Activated B cell treated with CpG ODN at 0.5 μM for 24 hours (primary cell): ENCODE measurements around the gene CCNY. TPM values are rescaled to one million over a fixed set of nuclear protein-coding genes. Genes with fewer than 3 reads are reported as not detected.

ENCODE experiments used
- ATAC-seq: fragments of 200-7000 bp; cut with Tn5 transposase; one replicate; pipeline ENCODE4 v1.10.0; 2021; ENCODE audit warnings: low read depth, mild to moderate bottlenecking, moderate library complexity
- CTCF ChIA-PET: fragments of 350-600 bp; sonication (Branson Sonifier 250); formaldehyde crosslinking; loops from one replicate; lab custom pipeline; 2021; ENCODE audit warnings: antibody characterized with exemption; lab: Charles Lee
- POLR2A ChIA-PET: fragments of 350-600 bp; sonication (Branson Sonifier 250); formaldehyde crosslinking; loops from one replicate; lab custom pipeline; 2021; ENCODE audit warnings: antibody characterized with exemption; lab: Charles Lee
- DNase-seq: peaks from one replicate; pipeline ENCODE4 v3.0.0; 2022
- H3K27ac Mint-ChIP-seq: one replicate; pipeline ENCODE4 v1.8.0; 2020; ENCODE audit warnings: mixed read lengths
- H3K27me3 Mint-ChIP-seq: one replicate; pipeline ENCODE4 v1.8.0; 2021; ENCODE audit warnings: mixed read lengths
- H3K36me3 Mint-ChIP-seq: one replicate; pipeline ENCODE4 v1.8.0; 2021; ENCODE audit warnings: low read depth, mixed read lengths
- H3K4me1 Mint-ChIP-seq: one replicate; pipeline ENCODE4 v1.8.0; 2021; ENCODE audit warnings: mixed read lengths
- H3K4me3 Mint-ChIP-seq: one replicate; pipeline ENCODE4 v1.8.0; 2020; ENCODE audit warnings: mild to moderate bottlenecking, mixed read lengths
- H3K9me3 Mint-ChIP-seq: one replicate; pipeline ENCODE4 v1.8.0; 2020; ENCODE audit warnings: mixed read lengths
- CTCF ChIP-seq: fragments of 200-600 bp; IDR thresholded peaks from one replicate; pipeline ENCODE4 v1.8.0; 2022; ENCODE audit warnings: antibody characterized with exemption, mild to moderate bottlenecking
- intact Hi-C: fragments of 100-400 bp; cut with micrococcal nuclease; formaldehyde crosslinking; loops from one replicate; pipeline ENCODE4 v1.15.1; 2024
- total RNA-seq: library from RNA; stranded (reverse); gene quantifications from 2 replicates; pipeline ENCODE4 v1.2.3, GENCODE V29; 2022

The CCNY gene
- total RNA-seq = 68.5 and 69.2 TPM in 2 replicates

- no peak for TF ChIP-seq CTCF
- intact Hi-C loops = loop anchor here (1.0 to 10.0 kb wide), 10 partner anchors 36 to 306 kb away; partner anchors contain the start of genes CREM, CUL2 and FZD8
- Mint-ChIP-seq H3K9me3 (no peaks in the 10 kb centered on the region), H3K4me1 (peaks cover 63% of the 10 kb centered on the region), H3K36me3 (peaks cover 17% of the 10 kb centered on the region), H3K27me3 (no peaks in the 10 kb centered on the region), H3K4me3 (peak within 1 kb of the TSS; percentile 88), H3K27ac (peak within 1 kb of the TSS; percentile 74)
- peak; percentile 79 for DNase-seq
- peak; percentile 86 for ATAC-seq
- CTCF ChIA-PET = no interaction called here
- POLR2A ChIA-PET = interaction anchor here (1.4 kb wide), 2 partner anchors 43 to 208 kb away, joined by 3 to 4 read pairs; no protein-coding TSS in a partner anchor
Observed at GRCh38 chr10:35336084-35336831, at the start of gene CCNY. TSS of gene CCNY (plus strand) at chr10:35336509. CDS start at chr10:35337054, 545 bp downstream.

GRCh38 chr10:35289198-35289597 is 47.1 kb upstream of the CCNY start:
- peaks cover 4% of the 10 kb centered on the region for H3K27me3 Mint-ChIP-seq
- ATAC-seq (no peak), DNase-seq (no peak)
- H3K36me3 Mint-ChIP-seq = no peaks in the 10 kb centered on the region
- no peak for TF ChIP-seq CTCF
- ChIA-PET POLR2A (no interaction called here), CTCF (no interaction called here)
- no peaks in the 10 kb centered on the region for H3K4me1 Mint-ChIP-seq
- intact Hi-C loops = no loop called here
- H3K9me3 Mint-ChIP-seq = no peaks in the 10 kb centered on the region
- H3K4me3 Mint-ChIP-seq = no peak overlapping the region
- H3K27ac Mint-ChIP-seq = no peak overlapping the region

- no peak for DNase-seq
- Mint-ChIP-seq H3K9me3 (no peaks in the 10 kb centered on the region), H3K27me3 (peaks cover 11% of the 10 kb centered on the region), H3K36me3 (no peaks in the 10 kb centered on the region), H3K4me3 (no peak overlapping the region), H3K4me1 (no peaks in the 10 kb centered on the region), H3K27ac (no peak overlapping the region)
- TF ChIP-seq CTCF = no peak
- CTCF ChIA-PET = no interaction called here
- POLR2A ChIA-PET = no interaction called here
- intact Hi-C loops = no loop called here
- no peak for ATAC-seq
Observed at GRCh38 chr10:35294506-35294905, 41.8 kb upstream of the CCNY start.

GRCh38 chr10:35299016-35299415 is 37.3 kb upstream of the CCNY start:
- H3K9me3 Mint-ChIP-seq = no peaks in the 10 kb centered on the region
- H3K27ac Mint-ChIP-seq = no peak overlapping the region
- H3K27me3 Mint-ChIP-seq = peaks cover 10% of the 10 kb centered on the region
- no peak for ATAC-seq
- no peak overlapping the region for H3K4me3 Mint-ChIP-seq
- ChIA-PET CTCF (no interaction called here), POLR2A (no interaction called here)
- intact Hi-C loops = no loop called here
- TF ChIP-seq CTCF = no peak
- DNase-seq = no peak
- H3K4me1 Mint-ChIP-seq = peaks cover 9% of the 10 kb centered on the region
- H3K36me3 Mint-ChIP-seq = no peaks in the 10 kb centered on the region

GRCh38 chr10:35300063-35300699 is 36.1 kb upstream of the CCNY start:
- peak overlapping the region; percentile 22 for H3K27ac Mint-ChIP-seq
- peak; percentile 27 for DNase-seq
- CTCF ChIA-PET = interaction anchor here (1.5 kb wide), 1 partner anchor 263 kb away, joined by 5 read pairs; no protein-coding TSS in a partner anchor
- H3K4me1 Mint-ChIP-seq = peaks cover 9% of the 10 kb centered on the region
- TF ChIP-seq CTCF = no peak
- H3K36me3 Mint-ChIP-seq = no peaks in the 10 kb centered on the region
- peak; percentile 88 for ATAC-seq
- H3K4me3 Mint-ChIP-seq = peak overlapping the region; percentile 32
- intact Hi-C loops = loop anchor here (1.0 kb wide), 1 partner anchor 36 kb away; the partner anchor contains the start of gene CCNY
- peaks cover 10% of the 10 kb centered on the region for H3K27me3 Mint-ChIP-seq
- H3K9me3 Mint-ChIP-seq = no peaks in the 10 kb centered on the region
- POLR2A ChIA-PET = no interaction called here
